NCI-H345 (cell line): Measurements from ENCODE around the gene AHI1.
A peak's percentile ranks its signal among the peaks of the same experiment; 100 is the strongest.

Experiments
- DNase-seq: peaks from one replicate; lab custom pipeline; 2025; lab: John Stamatoyannopoulos, UW

AHI1 gene

GRCh38 chr6:135497412-135498184, at the start of gene AHI1:
TSS of gene AHI1 (minus strand) at chr6:135497740. CDS start at chr6:135492237, 5,503 bp downstream.
- DNase-seq, result peak; percentile 92

GRCh38 chr6:135546680-135547418, 49.3 kb upstream of the AHI1 start:
- DNase-seq, result no peak

- no peak for DNase-seq
Measured at GRCh38 chr6:135546206-135546605, 48.7 kb upstream of the AHI1 start.

GRCh38 chr6:135540207-135540840, 42.8 kb upstream of the AHI1 start:
- no peak for DNase-seq

- no peak for DNase-seq
Measured at GRCh38 chr6:135537741-135538301, 40.3 kb upstream of the AHI1 start.

- DNase-seq, result peak; percentile 51
Measured at GRCh38 chr6:135535989-135536414, 38.5 kb upstream of the AHI1 start.

GRCh38 chr6:135534773-135535380, 37.3 kb upstream of the AHI1 start:
- no peak for DNase-seq

- no peak for DNase-seq
Measured at GRCh38 chr6:135532559-135532958, 35.0 kb upstream of the AHI1 start.

GRCh38 chr6:135531954-135532490, 34.5 kb upstream of the AHI1 start:
- DNase-seq, result no peak

- DNase-seq, result no peak
Measured at GRCh38 chr6:135530113-135530512, 32.6 kb upstream of the AHI1 start.

GRCh38 chr6:135527960-135528249, 30.4 kb upstream of the AHI1 start:
- no peak for DNase-seq

- no peak for DNase-seq
Measured at GRCh38 chr6:135527116-135527959, 29.8 kb upstream of the AHI1 start.

GRCh38 chr6:135525594-135525993, 28.1 kb upstream of the AHI1 start:
- DNase-seq, result no peak

GRCh38 chr6:135522965-135523692, 25.6 kb upstream of the AHI1 start:
- DNase-seq, result peak; percentile 26

GRCh38 chr6:135521431-135521830, 23.9 kb upstream of the AHI1 start:
- no peak for DNase-seq

GRCh38 chr6:135520781-135521180, 23.2 kb upstream of the AHI1 start:
- no peak for DNase-seq

- no peak for DNase-seq
Measured at GRCh38 chr6:135519348-135519747, 21.8 kb upstream of the AHI1 start.

- DNase-seq, result no peak
Measured at GRCh38 chr6:135517527-135517926, 20.0 kb upstream of the AHI1 start.

GRCh38 chr6:135514706-135515105, 17.2 kb upstream of the AHI1 start:
- DNase-seq, result no peak

- DNase-seq, result peak; percentile 38
Measured at GRCh38 chr6:135506270-135506997, 8.9 kb upstream of the AHI1 start.
